Measurements from ENCODE around the gene ELMO3. TPM values are rescaled to one million over a fixed set of nuclear protein-coding genes. Genes with fewer than 3 reads are reported as not detected.

ELMO3 gene
- total and polyA plus RNA-seq, 2 of the 13 experiments (the other 11 are each of a cell fraction or from before 2014, with no cell fraction given) = 2.6 to 4.0 TPM

- TF ChIP-seq ZNF513 (CRISPR knock-in tag; conservative IDR thresholded peaks at IDR 0.05) = peak; percentile 96
- TF ChIP-seq ZNF569 (CRISPR knock-in tag; IDR thresholded peaks at IDR 0.05; ENCODE audit: borderline replicate concordance) = no peak
- TF ChIP-seq ZNF841 (CRISPR knock-in tag; IDR thresholded peaks at IDR 0.05; ENCODE audit: borderline replicate concordance) = no peak
- TF ChIP-seq MYNN (CRISPR knock-in tag; IDR thresholded peaks at IDR 0.05; ENCODE audit: low read depth) = no peak
- 0 out of 2 replicates have a peak, but pooled peaks have one; percentile 58 for TF ChIP-seq PAX8 (CRISPR knock-in tag; IDR thresholded peaks at IDR 0.05; ENCODE audit: borderline replicate concordance)
- TF ChIP-seq RXRB (CRISPR knock-in tag; IDR thresholded peaks at IDR 0.05; ENCODE audit: borderline replicate concordance) = no peak; the same call in 1 of the 2 replicates
- TF ChIP-seq LRRFIP1 (CRISPR knock-in tag; conservative IDR thresholded peaks at IDR 0.05) = no peak
- TF ChIP-seq ZNF775 (CRISPR knock-in tag; IDR thresholded peaks at IDR 0.05; ENCODE audit: borderline replicate concordance) = 0 out of 2 replicates have a peak, but pooled peaks have one; percentile 25
- TF ChIP-seq NCOA5 (CRISPR knock-in tag; IDR thresholded peaks at IDR 0.05) = no peak
- TF ChIP-seq ZNF160 (CRISPR knock-in tag; IDR thresholded peaks at IDR 0.05) = peak; percentile 47; the same call in 1 of the 2 replicates
- TF ChIP-seq ZNF547 (CRISPR knock-in tag; IDR thresholded peaks at IDR 0.05) = no peak; the same call in 1 of the 2 replicates
- peak; percentile 53; the same call in 1 of the 2 replicates for TF ChIP-seq SMC3 (IDR thresholded peaks at IDR 0.05; ENCODE audit: low read length)
- no peak for TF ChIP-seq HNRNPL (IDR thresholded peaks at IDR 0.05; ENCODE audit: low read depth, low read length)
- TF ChIP-seq HMGXB3 (CRISPR knock-in tag; IDR thresholded peaks at IDR 0.05; ENCODE audit: borderline replicate concordance) = no peak
- TF ChIP-seq KDM1A (CRISPR knock-in tag; IDR thresholded peaks at IDR 0.05) = no peak
- TF ChIP-seq ZNF576 (CRISPR knock-in tag; IDR thresholded peaks at IDR 0.05) = no peak
Measured at GRCh38 chr16:67155295-67156142, 43.4 kb upstream of the ELMO3 start (continued).

All from HepG2 (cell line).